ENCODE data around the gene SLC4A11. TPM values are rescaled to one million over a fixed set of nuclear protein-coding genes. Genes with fewer than 3 reads are reported as not detected.

Gene SLC4A11
- total RNA-seq = 0.59 TPM

- DNase-seq = no peak
Observed at GRCh38 chr20:3239026-3239866, at the start of gene SLC4A11. TSS of gene SLC4A11 (minus strand) at chr20:3239190. CDS start at chr20:3239137, 53 bp downstream.

- peak; percentile 34 for DNase-seq
Observed at GRCh38 chr20:3283222-3283820, 44.3 kb upstream of the SLC4A11 start.

GRCh38 chr20:3282271-3283221 lies 43.6 kb upstream of the SLC4A11 start:
- DNase-seq = no peak

- DNase-seq = no peak
Observed at GRCh38 chr20:3281437-3281836, 42.4 kb upstream of the SLC4A11 start.

- DNase-seq = no peak
Observed at GRCh38 chr20:3279761-3280160, 40.8 kb upstream of the SLC4A11 start.

GRCh38 chr20:3277686-3278465 lies 38.9 kb upstream of the SLC4A11 start:
- DNase-seq = no peak

GRCh38 chr20:3276680-3277015 lies 37.7 kb upstream of the SLC4A11 start:
- no peak for DNase-seq

- no peak for DNase-seq
Observed at GRCh38 chr20:3275966-3276679, 37.1 kb upstream of the SLC4A11 start.

GRCh38 chr20:3275064-3275935 lies 36.3 kb upstream of the SLC4A11 start:
- no peak for DNase-seq

GRCh38 chr20:3273371-3273770 lies 34.4 kb upstream of the SLC4A11 start:
- no peak for DNase-seq

- DNase-seq = no peak
Observed at GRCh38 chr20:3270051-3270450, 31.1 kb upstream of the SLC4A11 start.

- no peak for DNase-seq
Observed at GRCh38 chr20:3262566-3262965, 23.6 kb upstream of the SLC4A11 start.

GRCh38 chr20:3258429-3258828 lies 19.4 kb upstream of the SLC4A11 start:
- no peak for DNase-seq

- DNase-seq = no peak
Observed at GRCh38 chr20:3255728-3256127, 16.7 kb upstream of the SLC4A11 start.

- no peak for DNase-seq
Observed at GRCh38 chr20:3251806-3252205, 12.8 kb upstream of the SLC4A11 start.

GRCh38 chr20:3250091-3250504 lies 11.1 kb upstream of the SLC4A11 start:
- no peak for DNase-seq

- DNase-seq = no peak
Observed at GRCh38 chr20:3248993-3249347, 10.0 kb upstream of the SLC4A11 start.

GRCh38 chr20:3248167-3248992 lies 9.4 kb upstream of the SLC4A11 start:
- no peak for DNase-seq

- no peak for DNase-seq
Observed at GRCh38 chr20:3247638-3248037, 8.6 kb upstream of the SLC4A11 start.

All from skin of body (tissue), 2 donors.